DOHH2 (cell line): ENCODE measurements around the gene COL3A1.

ENCODE experiments used
- H3F3A ChIP-seq: fragments of 200-600 bp; sonication (generic), shearing (Covaris generic); 2 replicates; pipeline ENCODE4 v1.6.0; 2016; ENCODE audit warnings: antibody characterized with exemption, mild to moderate bottlenecking; ENCODE audit not compliant: control insufficient read depth, insufficient read depth
- H3K27ac ChIP-seq: fragments of 200-600 bp; sonication (generic); 2 replicates; pipeline ENCODE4 v1.5.1; 2014; ENCODE audit warnings: low read depth, mild to moderate bottlenecking, low read length, moderate library complexity
- H3K27me3 ChIP-seq: fragments of 200-600 bp; sonication (generic); 2 replicates; pipeline ENCODE4 v1.6.1; 2014; ENCODE audit warnings: mild to moderate bottlenecking, low read length, mixed read lengths; ENCODE audit not compliant: control insufficient read depth
- H3K36me3 ChIP-seq: fragments of 200-600 bp; sonication (generic); 2 replicates; pipeline ENCODE4 v1.6.1; 2014; ENCODE audit warnings: mild to moderate bottlenecking, low read length, moderate library complexity, mixed read lengths; ENCODE audit not compliant: control insufficient read depth
- H3K4me1 ChIP-seq: fragments of 200-600 bp; sonication (generic); 2 replicates; pipeline ENCODE4 v1.6.1; 2014; ENCODE audit warnings: mild to moderate bottlenecking, low read length, mixed read lengths; ENCODE audit not compliant: control insufficient read depth
- H3K4me2 ChIP-seq: fragments of 200-600 bp; sonication (generic); 2 replicates; pipeline ENCODE4 v1.6.0; 2014; ENCODE audit warnings: mild to moderate bottlenecking, low read length, moderate library complexity
- H3K4me3 ChIP-seq: fragments of 200-600 bp; sonication (generic); 2 replicates; pipeline ENCODE4 v1.5.1; 2014; ENCODE audit warnings: mild to moderate bottlenecking, low read length, mixed read lengths
- H3K79me2 ChIP-seq: fragments of 200-600 bp; sonication (generic); 2 replicates; pipeline ENCODE4 v1.6.1; 2014; ENCODE audit warnings: mild to moderate bottlenecking, low read length, mixed read lengths; ENCODE audit not compliant: control insufficient read depth
- H3K9me2 ChIP-seq: fragments of 200-600 bp; sonication (generic); replicated peaks from 2 replicates; pipeline ENCODE4 v1.6.1; 2014; ENCODE audit warnings: mild to moderate bottlenecking, low read length, mixed read lengths; ENCODE audit not compliant: control insufficient read depth
- H3K9me3 ChIP-seq: fragments of 200-600 bp; sonication (generic); 2 replicates; pipeline ENCODE4 v1.6.1; 2014; ENCODE audit warnings: antibody characterized with exemption, low read length, mixed read lengths; ENCODE audit not compliant: control insufficient read depth, insufficient read depth
- H4K20me1 ChIP-seq: fragments of 200-600 bp; sonication (generic); 2 replicates; pipeline ENCODE4 v1.6.0; 2014; ENCODE audit warnings: low read depth, mild to moderate bottlenecking, antibody characterized with exemption, low read length, moderate library complexity; ENCODE audit not compliant: control insufficient read depth, insufficient read depth
- EZH2phosphoT487 ChIP-seq: fragments of 200-600 bp; sonication (generic); IDR thresholded peaks from 2 replicates; pipeline ENCODE4 v1.6.1; 2017; ENCODE audit warnings: borderline replicate concordance, mild to moderate bottlenecking, antibody characterized with exemption, low read length, moderate library complexity, mixed read lengths
- TF ChIP-seq, protein P1 (sequence below): fragments of 200-600 bp; sonication (generic); IDR thresholded peaks from one replicate; pipeline ENCODE4 v1.5.1; 2014; ENCODE audit warnings: antibody characterized with exemption, mild to moderate bottlenecking, low read depth, low read length; ENCODE audit not compliant: poor library complexity, severe bottlenecking

COL3A1 gene

DNA sequence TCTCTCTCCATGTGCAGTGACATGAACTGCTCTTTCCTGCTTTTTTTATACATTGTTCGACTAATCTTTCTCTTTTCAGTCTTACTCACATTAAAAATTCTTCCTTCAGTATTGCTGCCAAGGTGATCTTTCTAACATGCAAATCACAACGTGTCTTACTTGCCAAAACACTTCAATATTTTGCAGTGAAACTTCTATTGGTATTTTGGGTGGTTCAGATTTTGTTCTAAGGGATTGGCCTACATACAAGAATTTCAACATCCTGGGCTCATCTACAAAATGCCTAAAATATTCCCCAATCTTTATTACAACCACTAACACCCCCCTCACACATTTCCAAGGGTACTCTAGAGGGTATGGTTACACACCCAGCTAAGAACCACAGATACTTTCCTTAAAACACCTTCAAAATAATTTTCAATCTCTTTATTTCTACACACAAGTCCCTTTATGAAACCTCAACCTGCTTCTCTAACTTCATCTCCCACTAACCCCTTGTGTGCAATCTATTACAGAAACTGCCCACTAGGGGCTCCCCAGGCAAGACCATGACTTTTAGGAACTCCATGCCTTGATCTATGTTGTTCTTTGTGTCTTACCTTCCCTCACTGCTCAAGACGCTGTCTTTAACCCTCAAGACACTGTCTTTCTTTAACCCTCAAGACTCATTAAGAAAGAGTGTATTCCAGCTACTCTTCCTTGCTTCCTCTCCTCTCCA lies 50.9 kb downstream of the COL3A1 start:
- no peak overlapping the region for H3K4me2 ChIP-seq
- H3F3A ChIP-seq, result no peaks in the 10 kb centered on the region
- H3K9me2 ChIP-seq, result no peaks in the 10 kb centered on the region
- no peak overlapping the region for H3K27ac ChIP-seq
- H3K4me3 ChIP-seq, result no peak overlapping the region
- TF ChIP-seq, protein P1, sequence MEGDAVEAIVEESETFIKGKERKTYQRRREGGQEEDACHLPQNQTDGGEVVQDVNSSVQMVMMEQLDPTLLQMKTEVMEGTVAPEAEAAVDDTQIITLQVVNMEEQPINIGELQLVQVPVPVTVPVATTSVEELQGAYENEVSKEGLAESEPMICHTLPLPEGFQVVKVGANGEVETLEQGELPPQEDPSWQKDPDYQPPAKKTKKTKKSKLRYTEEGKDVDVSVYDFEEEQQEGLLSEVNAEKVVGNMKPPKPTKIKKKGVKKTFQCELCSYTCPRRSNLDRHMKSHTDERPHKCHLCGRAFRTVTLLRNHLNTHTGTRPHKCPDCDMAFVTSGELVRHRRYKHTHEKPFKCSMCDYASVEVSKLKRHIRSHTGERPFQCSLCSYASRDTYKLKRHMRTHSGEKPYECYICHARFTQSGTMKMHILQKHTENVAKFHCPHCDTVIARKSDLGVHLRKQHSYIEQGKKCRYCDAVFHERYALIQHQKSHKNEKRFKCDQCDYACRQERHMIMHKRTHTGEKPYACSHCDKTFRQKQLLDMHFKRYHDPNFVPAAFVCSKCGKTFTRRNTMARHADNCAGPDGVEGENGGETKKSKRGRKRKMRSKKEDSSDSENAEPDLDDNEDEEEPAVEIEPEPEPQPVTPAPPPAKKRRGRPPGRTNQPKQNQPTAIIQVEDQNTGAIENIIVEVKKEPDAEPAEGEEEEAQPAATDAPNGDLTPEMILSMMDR, result peak; percentile 52
- TF ChIP-seq EZH2phosphoT487, result no peak
- H3K27me3 ChIP-seq, result no peaks in the 10 kb centered on the region
- H4K20me1 ChIP-seq, result no peaks in the 10 kb centered on the region
- no peaks in the 10 kb centered on the region for H3K79me2 ChIP-seq
- no peaks in the 10 kb centered on the region for H3K9me3 ChIP-seq
- no peaks in the 10 kb centered on the region for H3K4me1 ChIP-seq
- H3K36me3 ChIP-seq, result no peaks in the 10 kb centered on the region

DNA sequence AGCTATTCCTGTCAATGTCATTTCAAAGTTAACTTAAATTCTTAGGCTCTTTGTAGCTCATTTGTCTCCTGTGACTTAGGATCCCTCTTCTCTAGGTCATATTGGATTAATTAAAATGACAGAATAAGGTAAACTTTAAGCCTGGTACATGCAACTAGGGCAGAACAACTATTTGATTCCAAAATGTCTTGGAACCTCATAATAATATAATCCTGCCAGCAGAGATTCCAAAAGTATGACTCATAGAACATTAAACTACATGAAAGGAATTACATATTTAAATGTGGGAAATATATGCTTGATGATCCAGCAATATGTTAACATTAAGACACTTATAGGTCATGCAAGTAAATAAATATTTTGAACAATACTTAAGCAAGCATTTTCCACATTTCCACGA lies 63.3 kb downstream of the COL3A1 start:
- no peaks in the 10 kb centered on the region for H3K27me3 ChIP-seq
- H3K9me3 ChIP-seq, result no peaks in the 10 kb centered on the region
- H3K79me2 ChIP-seq, result no peaks in the 10 kb centered on the region
- no peak for TF ChIP-seq EZH2phosphoT487
- TF ChIP-seq, protein P1, result no peak
- no peaks in the 10 kb centered on the region for H3K4me1 ChIP-seq
- no peaks in the 10 kb centered on the region for H3K9me2 ChIP-seq
- no peak overlapping the region for H3K4me2 ChIP-seq
- H3F3A ChIP-seq, result no peaks in the 10 kb centered on the region
- H4K20me1 ChIP-seq, result no peaks in the 10 kb centered on the region
- no peak overlapping the region for H3K4me3 ChIP-seq
- no peak overlapping the region for H3K27ac ChIP-seq
- no peaks in the 10 kb centered on the region for H3K36me3 ChIP-seq

DNA sequence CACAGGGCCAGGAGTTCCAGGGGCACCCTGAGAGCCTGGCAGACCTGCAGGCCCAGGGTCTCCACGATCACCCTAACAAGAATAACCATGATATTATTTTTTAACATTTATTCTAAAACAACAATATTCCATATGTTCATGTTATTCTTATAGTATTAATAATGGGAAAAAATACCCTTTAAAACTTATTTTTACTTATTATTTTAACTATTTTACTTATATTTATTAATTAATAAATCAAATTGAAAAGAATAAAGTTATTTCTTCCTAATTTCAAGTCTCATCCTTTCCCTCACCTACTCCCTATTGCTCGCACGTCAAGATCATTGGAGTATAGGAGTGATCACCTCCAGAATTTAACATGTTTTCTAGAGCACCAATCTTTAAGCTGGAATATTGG lies 71.7 kb downstream of the COL3A1 start:
- Histone ChIP-seq H3K27ac (no peak overlapping the region), H3K4me3 (no peak overlapping the region), H3K36me3 (no peaks in the 10 kb centered on the region), H3F3A (no peaks in the 10 kb centered on the region), H3K79me2 (no peaks in the 10 kb centered on the region), H3K4me2 (no peak overlapping the region), H3K9me2 (no peaks in the 10 kb centered on the region), H4K20me1 (no peaks in the 10 kb centered on the region), H3K9me3 (no peaks in the 10 kb centered on the region), H3K4me1 (no peaks in the 10 kb centered on the region), H3K27me3 (no peaks in the 10 kb centered on the region)
- no peak for TF ChIP-seq EZH2phosphoT487
- TF ChIP-seq, protein P1, result no peak

DNA sequence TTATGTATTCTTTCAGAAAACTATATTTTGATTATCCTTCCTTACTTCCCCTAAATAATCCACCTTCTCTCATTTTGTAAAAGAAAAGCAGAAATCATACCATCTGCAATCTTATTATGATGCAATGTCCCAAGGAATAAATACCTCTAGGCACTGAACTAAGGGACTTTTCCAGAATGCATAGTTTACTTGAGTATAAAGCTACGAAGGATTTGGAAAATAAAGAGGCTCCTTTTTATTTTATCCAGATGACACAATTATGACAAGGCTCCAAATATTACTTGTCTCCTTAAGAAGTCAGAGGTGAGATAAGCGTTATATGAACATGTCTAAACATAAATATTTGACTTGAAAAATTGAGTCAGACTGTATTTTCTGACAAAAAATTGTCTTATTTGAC lies 72.1 kb downstream of the COL3A1 start:
- H3K4me3 ChIP-seq, result no peak overlapping the region
- no peaks in the 10 kb centered on the region for H3K27me3 ChIP-seq
- no peaks in the 10 kb centered on the region for H3K36me3 ChIP-seq
- TF ChIP-seq, protein P1, result no peak
- TF ChIP-seq EZH2phosphoT487, result no peak
- no peaks in the 10 kb centered on the region for H3K9me2 ChIP-seq
- H3K79me2 ChIP-seq, result no peaks in the 10 kb centered on the region
- no peaks in the 10 kb centered on the region for H3K9me3 ChIP-seq
- H3K4me1 ChIP-seq, result no peaks in the 10 kb centered on the region
- no peaks in the 10 kb centered on the region for H4K20me1 ChIP-seq
- no peak overlapping the region for H3K4me2 ChIP-seq
- no peak overlapping the region for H3K27ac ChIP-seq
- no peaks in the 10 kb centered on the region for H3F3A ChIP-seq
